Myocyte (in vitro differentiated cells): ENCODE results near the gene CEP78. TPM values are rescaled to one million over a fixed set of nuclear protein-coding genes. Genes with fewer than 3 reads are reported as not detected.

ENCODE experiments used
- DNase-seq: peaks from one replicate; pipeline ENCODE4 v3.0.0-alpha.2; 2012; ENCODE audit warnings: low read depth
- total RNA-seq: library from RNA; depleted of rRNA; stranded (reverse); fragments of >200 nt; gene quantifications from 2 replicates; pipeline ENCODE4 v1.2.3, GENCODE V29; 2014

CEP78 gene
- total RNA-seq, 1 donor from 2014 or later, result 11.3 TPM

GRCh38 chr9:78286946-78287388, 51.1 kb downstream of the CEP78 start:
- no peak for DNase-seq

GRCh38 chr9:78288214-78288892, 52.5 kb downstream of the CEP78 start:
- DNase-seq, result no peak

- no peak for DNase-seq
These were observed 53.6 kb downstream of the CEP78 start for GRCh38 chr9:78289474-78289873.

- DNase-seq, result peak; percentile 50
These were observed 55.5 kb downstream of the CEP78 start for GRCh38 chr9:78291240-78291925.

- DNase-seq, result peak; percentile 65
These were observed 56.2 kb downstream of the CEP78 start for GRCh38 chr9:78292026-78292425.

GRCh38 chr9:78292716-78293497, 57.0 kb downstream of the CEP78 start:
- DNase-seq, result no peak

GRCh38 chr9:78294290-78295176, 58.7 kb downstream of the CEP78 start:
- DNase-seq, result no peak

GRCh38 chr9:78295177-78295575, 59.3 kb downstream of the CEP78 start:
- DNase-seq, result no peak

GRCh38 chr9:78295731-78296130, 59.9 kb downstream of the CEP78 start:
- no peak for DNase-seq

GRCh38 chr9:78296201-78296892, 60.5 kb downstream of the CEP78 start:
- peak; percentile 38 for DNase-seq

GRCh38 chr9:78296893-78297671, 61.2 kb downstream of the CEP78 start, which contains the start of gene PSAT1:
PSAT1 (plus strand) TSS chr9:78297125; CDS start chr9:78297211, 86 bp downstream.
- DNase-seq, result peak; percentile 94

- no peak for DNase-seq
These were observed 61.7 kb downstream of the CEP78 start for GRCh38 chr9:78297672-78297961.

- peak; percentile 14 for DNase-seq
These were observed 62.3 kb downstream of the CEP78 start for GRCh38 chr9:78298046-78298765.

GRCh38 chr9:78300209-78300608, 64.3 kb downstream of the CEP78 start:
- no peak for DNase-seq

- no peak for DNase-seq
These were observed 65.6 kb downstream of the CEP78 start for GRCh38 chr9:78301466-78301865.

- DNase-seq, result no peak
These were observed 67.6 kb downstream of the CEP78 start for GRCh38 chr9:78303377-78304062.

- DNase-seq, result no peak
These were observed 68.5 kb downstream of the CEP78 start for GRCh38 chr9:78304357-78304756.
